CD4-positive, alpha-beta T cell (primary cell): ENCODE measurements around the gene RAPGEF1. TPM values are rescaled to one million over a fixed set of nuclear protein-coding genes. Genes with fewer than 3 reads are reported as not detected.

Source experiments
- ATAC-seq: fragments of 200-7000 bp; cut with Tn5 transposase; one replicate; pipeline ENCODE4 v1.10.0; 2022; ENCODE audit warnings: mild to moderate bottlenecking; ENCODE audit not compliant: poor library complexity
- CTCF ChIA-PET: fragments of 350-600 bp; sonication (Branson Sonifier 250); formaldehyde crosslinking; loops from one replicate; lab custom pipeline; 2021; ENCODE audit warnings: antibody characterized with exemption, inconsistent platforms; lab: Charles Lee
- POLR2A ChIA-PET: fragments of 350-600 bp; sonication (Branson Sonifier 250); formaldehyde crosslinking; loops from one replicate; lab custom pipeline; 2021; ENCODE audit warnings: antibody characterized with exemption, inconsistent platforms; lab: Charles Lee
- DNase-seq, 14 experiments: peaks; one replicate each; pipeline ENCODE4 v3.0.0-alpha.2; 2013 to 2020; ENCODE audit warnings: mixed read lengths in 2 of 14
- H3K27ac ChIP-seq, 2 donors: one replicate each; pipeline versions ENCODE4 v1.5.1 to v1.7.0; 2013; ENCODE audit warnings: low read length in 2 of 2, low read depth in 1 of 2, mild to moderate bottlenecking in 1 of 2
- H3K27me3 ChIP-seq, 2 experiments: 1 replicate in 1 of 2; 2 replicates in 1 of 2; pipeline versions ENCODE4 v1.6.1 to v1.7.0; 2013; ENCODE audit warnings: low read length in 2 of 2, control low read depth in 1 of 2, mild to moderate bottlenecking in 1 of 2, moderate library complexity in 1 of 2; ENCODE audit not compliant: insufficient read depth in 2 of 2, control insufficient read depth in 1 of 2
- H3K36me3 ChIP-seq: one replicate; pipeline ENCODE4 v1.6.1; 2013; ENCODE audit warnings: low read length, control low read depth; ENCODE audit not compliant: insufficient read depth
- H3K4me1 ChIP-seq: one replicate; pipeline ENCODE4 v1.6.1; 2013; ENCODE audit warnings: low read length, control low read depth; ENCODE audit not compliant: insufficient read depth
- H3K4me3 ChIP-seq: one replicate; pipeline ENCODE4 v1.5.1; 2013; ENCODE audit warnings: mild to moderate bottlenecking, low read length, moderate library complexity
- H3K9me3 ChIP-seq, 2 experiments: 1 replicate in 1 of 2; 2 replicates in 1 of 2; pipeline versions ENCODE4 v1.6.1 to v1.7.0; 2013; ENCODE audit warnings: low read length in 2 of 2, mild to moderate bottlenecking in 2 of 2, control low read depth in 1 of 2, moderate library complexity in 1 of 2; ENCODE audit not compliant: control insufficient read depth in 1 of 2, insufficient read depth in 1 of 2
- H3K27ac Mint-ChIP-seq: one replicate; pipeline ENCODE4 v1.8.0; 2020; ENCODE audit warnings: mixed read lengths
- H3K27me3 Mint-ChIP-seq: one replicate; pipeline ENCODE4 v1.8.0; 2021; ENCODE audit warnings: mixed read lengths
- H3K36me3 Mint-ChIP-seq: one replicate; pipeline ENCODE4 v1.8.0; 2021; ENCODE audit warnings: low read depth, mixed read lengths
- H3K4me1 Mint-ChIP-seq: one replicate; pipeline ENCODE4 v1.8.0; 2021; ENCODE audit warnings: low read depth, mixed read lengths
- H3K4me3 Mint-ChIP-seq: one replicate; pipeline ENCODE4 v1.8.0; 2020; ENCODE audit warnings: mild to moderate bottlenecking, mixed read lengths
- H3K9me3 Mint-ChIP-seq: one replicate; pipeline ENCODE4 v1.8.0; 2020; ENCODE audit warnings: mixed read lengths
- intact Hi-C, 2 experiments: fragments of 100-400 bp; cut with DNase I in 1 of 2; cut with micrococcal nuclease in 1 of 2; formaldehyde crosslinking; loops; one replicate each; pipeline versions ENCODE4 v1.15.1 to v1.9.0; 2023 to 2025; cut with DNase I, micrococcal nuclease
- total RNA-seq, 174 experiments: library from RNA in 2 of 174; stranded (reverse) in 2 of 174; gene quantifications; one replicate each; pipeline ENCODE4 v1.2.3 and lab custom pipeline; 2021 to 2026
- TF ChIP-seq, protein P1 (sequence below): fragments of 200-600 bp; IDR thresholded peaks from one replicate; pipeline ENCODE4 v1.8.0; 2022; ENCODE audit warnings: antibody characterized with exemption, mild to moderate bottlenecking

RAPGEF1 gene
- total RNA-seq, 2 experiments from 2014 or later: 130 to 134 TPM

DNA sequence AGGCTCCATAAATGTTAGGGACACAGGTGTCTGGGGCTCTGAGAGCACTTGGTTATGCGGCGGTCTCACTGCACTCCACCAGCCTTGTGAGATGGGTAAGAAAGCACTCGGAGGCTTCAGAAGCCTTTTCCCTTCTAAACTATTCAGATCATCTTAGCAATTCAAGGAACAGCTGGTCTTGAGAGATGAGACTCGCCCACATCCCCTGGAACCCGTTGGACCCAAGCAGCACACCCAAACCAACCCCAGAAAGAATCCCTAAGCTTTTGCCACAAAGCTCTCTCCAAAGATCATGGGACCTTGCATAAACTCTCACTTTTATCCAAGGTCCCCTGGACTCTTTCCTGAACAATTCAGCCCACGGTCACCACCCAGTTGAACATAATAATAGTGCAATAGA, 90.2 kb downstream of the RAPGEF1 start:
- ATAC-seq (no peak), DNase-seq (no peak)
- H3K9me3 ChIP-seq: no peaks in the 10 kb centered on the region
- intact Hi-C loops: no loop called here
- H3K27ac Mint-ChIP-seq: no peak overlapping the region
- H3K4me3 ChIP-seq: no peak overlapping the region
- H3K27me3 ChIP-seq: no peaks in the 10 kb centered on the region
- H3K36me3 ChIP-seq: peaks cover 44% of the 10 kb centered on the region
- no peaks in the 10 kb centered on the region for H3K27me3 Mint-ChIP-seq
- H3K27ac ChIP-seq: peak overlapping the region in 1 of 2 donors; percentile 15
- H3K36me3 Mint-ChIP-seq: peaks cover 59% of the 10 kb centered on the region
- ChIA-PET CTCF (interaction anchor here (1.1 kb wide), 1 partner anchor 11 kb away, joined by 3 read pairs; no protein-coding TSS in a partner anchor), POLR2A (no interaction called here)
- peaks cover 32% of the 10 kb centered on the region for H3K4me1 Mint-ChIP-seq
- no peaks in the 10 kb centered on the region for H3K9me3 Mint-ChIP-seq
- peaks cover 28% of the 10 kb centered on the region for H3K4me1 ChIP-seq
- TF ChIP-seq, protein P1, sequence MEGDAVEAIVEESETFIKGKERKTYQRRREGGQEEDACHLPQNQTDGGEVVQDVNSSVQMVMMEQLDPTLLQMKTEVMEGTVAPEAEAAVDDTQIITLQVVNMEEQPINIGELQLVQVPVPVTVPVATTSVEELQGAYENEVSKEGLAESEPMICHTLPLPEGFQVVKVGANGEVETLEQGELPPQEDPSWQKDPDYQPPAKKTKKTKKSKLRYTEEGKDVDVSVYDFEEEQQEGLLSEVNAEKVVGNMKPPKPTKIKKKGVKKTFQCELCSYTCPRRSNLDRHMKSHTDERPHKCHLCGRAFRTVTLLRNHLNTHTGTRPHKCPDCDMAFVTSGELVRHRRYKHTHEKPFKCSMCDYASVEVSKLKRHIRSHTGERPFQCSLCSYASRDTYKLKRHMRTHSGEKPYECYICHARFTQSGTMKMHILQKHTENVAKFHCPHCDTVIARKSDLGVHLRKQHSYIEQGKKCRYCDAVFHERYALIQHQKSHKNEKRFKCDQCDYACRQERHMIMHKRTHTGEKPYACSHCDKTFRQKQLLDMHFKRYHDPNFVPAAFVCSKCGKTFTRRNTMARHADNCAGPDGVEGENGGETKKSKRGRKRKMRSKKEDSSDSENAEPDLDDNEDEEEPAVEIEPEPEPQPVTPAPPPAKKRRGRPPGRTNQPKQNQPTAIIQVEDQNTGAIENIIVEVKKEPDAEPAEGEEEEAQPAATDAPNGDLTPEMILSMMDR: no peak
- no peak overlapping the region for H3K4me3 Mint-ChIP-seq

GRCh38 chr9:131645078-131645776, 94.6 kb downstream of the RAPGEF1 start:
- Histone ChIP-seq H3K4me3 (no peak overlapping the region), H3K9me3 (no peaks in the 10 kb centered on the region), H3K27ac (no peak overlapping the region), H3K27me3 (no peaks in the 10 kb centered on the region), H3K4me1 (peaks cover 33% of the 10 kb centered on the region), H3K36me3 (peaks cover 70% of the 10 kb centered on the region)
- intact Hi-C loops: no loop called here
- peaks cover 20% of the 10 kb centered on the region for H3K4me1 Mint-ChIP-seq
- no peaks in the 10 kb centered on the region for H3K27me3 Mint-ChIP-seq
- TF ChIP-seq, protein P1: no peak
- H3K27ac Mint-ChIP-seq: peak overlapping the region; percentile 72
- ChIA-PET CTCF (interaction anchor here (1.5 kb wide), 1 partner anchor 9 kb away, joined by 4 read pairs; no protein-coding TSS in a partner anchor), POLR2A (no interaction called here)
- peaks cover 69% of the 10 kb centered on the region for H3K36me3 Mint-ChIP-seq
- DNase-seq (peak in 1 of 14 experiments; percentile 39), ATAC-seq (peak; percentile 21)
- H3K9me3 Mint-ChIP-seq: no peaks in the 10 kb centered on the region
- H3K4me3 Mint-ChIP-seq: no peak overlapping the region

GRCh38 chr9:131642496-131643083, 97.3 kb downstream of the RAPGEF1 start:
- peak overlapping the region in 1 of 2 donors; percentile 25 for H3K27ac ChIP-seq
- ATAC-seq: peak; percentile 62
- intact Hi-C loops: no loop called here

More at GRCh38 chr9:131642496-131643083, 97.3 kb downstream of the RAPGEF1 start:
- no peaks in the 10 kb centered on the region for H3K9me3 Mint-ChIP-seq
- Histone ChIP-seq H3K27me3 (no peaks in the 10 kb centered on the region), H3K9me3 (no peaks in the 10 kb centered on the region), H3K4me3 (no peak overlapping the region), H3K4me1 (peaks cover 32% of the 10 kb centered on the region), H3K36me3 (peaks cover 80% of the 10 kb centered on the region)
- peak in 1 of 14 experiments; percentile 20 for DNase-seq
- peak overlapping the region; percentile 83 for H3K27ac Mint-ChIP-seq
- peaks cover 32% of the 10 kb centered on the region for H3K4me1 Mint-ChIP-seq
- TF ChIP-seq, protein P1: no peak
- no peak overlapping the region for H3K4me3 Mint-ChIP-seq
- H3K36me3 Mint-ChIP-seq: peaks cover 66% of the 10 kb centered on the region
- ChIA-PET POLR2A (interaction anchor here (0.9 to 2.3 kb wide), 3 partner anchors 15 to 35 kb away, joined by 3 to 10 read pairs (median 5); no protein-coding TSS in a partner anchor), CTCF (interaction anchor here (1.4 kb wide), 1 partner anchor 91 kb away, joined by 3 read pairs; no protein-coding TSS in a partner anchor)
- no peaks in the 10 kb centered on the region for H3K27me3 Mint-ChIP-seq
